PC-9 (cell line): Measurements from ENCODE around the gene STING1. TPM values are rescaled to one million over a fixed set of nuclear protein-coding genes. Genes with fewer than 3 reads are reported as not detected.

ENCODE experiments used
- BruUV-seq: library from RNA; stranded (reverse); fragments of 400-500 nt; replicated peaks from 2 replicates; lab custom pipeline; 2021; lab: Mats Ljungman, UMichigan
- CTCF ChIA-PET: fragments of 300-600 bp; sonication (Branson Sonifier 250); formaldehyde crosslinking; loops from one replicate; lab custom pipeline; 2022; ENCODE audit warnings: antibody characterized with exemption; lab: Charles Lee
- POLR2A ChIA-PET: fragments of 300-600 bp; sonication (Branson Sonifier 250); formaldehyde crosslinking; loops from one replicate; lab custom pipeline; 2022; ENCODE audit warnings: antibody characterized with exemption; ENCODE audit not compliant: unreplicated experiment; lab: Charles Lee
- DNase-seq, 2 experiments: peaks; one replicate each; pipeline versions ENCODE4 v3.0.0 to v3.0.0-alpha.2; 2015 to 2022; ENCODE audit warnings: mixed read lengths in 1 of 2
- H2AFZ ChIP-seq: fragments of 200-600 bp; sonication (generic); 2 replicates; pipeline ENCODE4 v1.8.1; 2017; ENCODE audit warnings: antibody characterized with exemption
- H3F3A ChIP-seq: fragments of 200-600 bp; sonication (generic); 2 replicates; pipeline ENCODE4 v1.8.1; 2017; ENCODE audit warnings: antibody characterized with exemption, mild to moderate bottlenecking, low read depth; ENCODE audit not compliant: insufficient read depth
- H3K27ac ChIP-seq: fragments of 200-600 bp; sonication (generic); 2 replicates; pipeline ENCODE4 v1.6.1; 2016; ENCODE audit warnings: mixed run types
- H3K27me3 ChIP-seq: fragments of 200-600 bp; sonication (generic); 2 replicates; pipeline ENCODE4 v1.6.1; 2016; ENCODE audit warnings: low read depth, mixed run types; ENCODE audit not compliant: insufficient read depth
- H3K36me3 ChIP-seq: fragments of 200-600 bp; sonication (generic); 2 replicates; pipeline ENCODE4 v1.6.1; 2016; ENCODE audit warnings: low read depth, mixed run types
- H3K4me1 ChIP-seq: fragments of 200-600 bp; sonication (generic); replicated peaks from 2 replicates; pipeline ENCODE4 v1.6.1; 2016; ENCODE audit warnings: mixed run types; ENCODE audit not compliant: insufficient read depth
- H3K4me2 ChIP-seq: fragments of 200-600 bp; sonication (generic); 2 replicates; pipeline ENCODE4 v1.6.1; 2017; ENCODE audit warnings: mixed run types
- H3K4me3 ChIP-seq: fragments of 200-600 bp; sonication (generic); 2 replicates; pipeline ENCODE4 v1.6.1; 2016; ENCODE audit warnings: mixed run types
- H3K79me2 ChIP-seq: fragments of 200-600 bp; sonication (generic); 2 replicates; pipeline ENCODE4 v1.6.1; 2017; ENCODE audit warnings: low read depth, mixed run types
- H3K9me2 ChIP-seq: fragments of 200-600 bp; sonication (generic); 2 replicates; pipeline ENCODE4 v1.8.1; 2017; ENCODE audit warnings: mild to moderate bottlenecking; ENCODE audit not compliant: insufficient read depth
- H3K9me3 ChIP-seq: fragments of 200-600 bp; sonication (generic); 2 replicates; pipeline ENCODE4 v1.8.1; 2016; ENCODE audit warnings: low read depth; ENCODE audit not compliant: insufficient read depth
- H4K20me1 ChIP-seq: fragments of 200-600 bp; sonication (generic); 2 replicates; pipeline ENCODE4 v1.8.1; 2017; ENCODE audit not compliant: insufficient read depth
- CTCF ChIP-seq: fragments of 200-600 bp; sonication (generic); conservative IDR thresholded peaks from 2 replicates; pipeline ENCODE4 v1.6.1; 2017; ENCODE audit warnings: mixed run types, antibody characterized with exemption, mild to moderate bottlenecking, moderate library complexity
- EZH2 ChIP-seq: fragments of 200-600 bp; sonication (generic); IDR thresholded peaks from 2 replicates; pipeline ENCODE4 v1.8.0; 2017; ENCODE audit warnings: antibody characterized with exemption, low read depth
- intact Hi-C: fragments of 100-400 bp; cut with micrococcal nuclease; formaldehyde crosslinking; loops from one replicate; pipeline ENCODE4 v1.10.0; 2022; ENCODE audit not compliant: unreplicated experiment
- total RNA-seq: library from RNA; stranded (reverse); gene quantifications from 2 replicates; pipeline ENCODE4 v1.2.3, GENCODE V29; 2021

STING1 gene
- total RNA-seq, 1 experiment from 2014 or later, result 27.6 TPM

GRCh38 chr5:139438707-139439012 is 43.9 kb downstream of the STING1 start:
- BruUV-seq, result no TSS peak
- Histone ChIP-seq H3K4me2 (peak overlapping the region; percentile 82), H3K9me2 (no peaks in the 10 kb centered on the region), H3K27ac (no peak overlapping the region), H2AFZ (0 out of 2 replicates have a peak overlapping the region, but pooled peaks have one; percentile 100), H3K27me3 (no peaks in the 10 kb centered on the region), H3K4me3 (peak overlapping the region; percentile 91), H3K36me3 (no peaks in the 10 kb centered on the region), H4K20me1 (no peaks in the 10 kb centered on the region), H3K9me3 (no peaks in the 10 kb centered on the region), H3F3A (no peaks in the 10 kb centered on the region), H3K4me1 (peaks cover 11% of the 10 kb centered on the region), H3K79me2 (no peaks in the 10 kb centered on the region)
- no peak for DNase-seq
- intact Hi-C loops, result no loop called here
- ChIA-PET POLR2A (no interaction called here), CTCF (no interaction called here)
- TF ChIP-seq EZH2 (no peak), CTCF (no peak)

- DNase-seq, result no peak
- Histone ChIP-seq H4K20me1 (no peaks in the 10 kb centered on the region), H2AFZ (no peak overlapping the region), H3K27me3 (no peaks in the 10 kb centered on the region), H3F3A (no peaks in the 10 kb centered on the region), H3K9me3 (no peaks in the 10 kb centered on the region), H3K4me1 (peaks cover 11% of the 10 kb centered on the region), H3K9me2 (no peaks in the 10 kb centered on the region), H3K79me2 (no peaks in the 10 kb centered on the region), H3K36me3 (no peaks in the 10 kb centered on the region), H3K4me2 (no peak overlapping the region), H3K4me3 (no peak overlapping the region), H3K27ac (no peak overlapping the region)
- TF ChIP-seq CTCF (no peak), EZH2 (no peak)
- POLR2A ChIA-PET, result interaction anchor here (0.6 kb wide), 1 partner anchor 79 kb away, joined by 6 read pairs; no protein-coding TSS in a partner anchor
- intact Hi-C loops, result no loop called here
- BruUV-seq, result no TSS peak
- CTCF ChIA-PET, result no interaction called here
These were observed 46.9 kb downstream of the STING1 start for GRCh38 chr5:139435676-139436075.

GRCh38 chr5:139431706-139432105 is 50.9 kb downstream of the STING1 start:
- Histone ChIP-seq H3K27me3 (no peaks in the 10 kb centered on the region), H3K27ac (no peak overlapping the region), H3F3A (no peaks in the 10 kb centered on the region), H3K4me1 (no peaks in the 10 kb centered on the region), H3K9me2 (no peaks in the 10 kb centered on the region), H3K79me2 (no peaks in the 10 kb centered on the region), H3K4me3 (no peak overlapping the region), H3K36me3 (no peaks in the 10 kb centered on the region; the same call in 1 of the 2 replicates), H4K20me1 (no peaks in the 10 kb centered on the region), H3K4me2 (no peak overlapping the region), H2AFZ (no peak overlapping the region), H3K9me3 (no peaks in the 10 kb centered on the region)
- BruUV-seq, result no TSS peak
- intact Hi-C loops, result no loop called here
- CTCF ChIA-PET, result no interaction called here
- peak in 1 of 2 experiments; percentile 54 for DNase-seq
- TF ChIP-seq EZH2 (no peak), CTCF (no peak)
- POLR2A ChIA-PET, result no interaction called here
